ENCODE measurements around the gene CNBD2.
"Not testable (repeated sequence)": the region's sequence is repeated elsewhere in the genome, so short reads cannot be mapped to it uniquely, and the experiment has no call there.

CNBD2 gene

GRCh38 chr20:36063916-36064657 is 95.7 kb downstream of the CNBD2 start:
- no peak for DNase-seq (ENCODE audit: low spot score)

- DNase-seq (ENCODE audit: low spot score) = peak; percentile 93
Measured at GRCh38 chr20:36064658-36065426, 96.5 kb downstream of the CNBD2 start.

GRCh38 chr20:36065427-36065998 is 97.1 kb downstream of the CNBD2 start:
- DNase-seq (ENCODE audit: low spot score) = no peak

- no peak for DNase-seq (ENCODE audit: low spot score)
Measured at GRCh38 chr20:36066777-36067176, 98.4 kb downstream of the CNBD2 start.

GRCh38 chr20:36068526-36068925 is 100.1 kb downstream of the CNBD2 start:
- not testable (repeated sequence) for DNase-seq (ENCODE audit: low spot score)

GRCh38 chr20:36070451-36070850 is 102.1 kb downstream of the CNBD2 start:
- DNase-seq (ENCODE audit: low spot score) = no peak

- no peak for DNase-seq (ENCODE audit: low spot score)
Measured at GRCh38 chr20:36071848-36072247, 103.5 kb downstream of the CNBD2 start.

- no peak for DNase-seq (ENCODE audit: low spot score)
Measured at GRCh38 chr20:36074983-36075382, 106.6 kb downstream of the CNBD2 start.

GRCh38 chr20:36077762-36078161 is 109.4 kb downstream of the CNBD2 start:
- DNase-seq (ENCODE audit: low spot score) = not testable (repeated sequence)

- no peak for DNase-seq (ENCODE audit: low spot score)
Measured at GRCh38 chr20:36079486-36079885, 111.1 kb downstream of the CNBD2 start.

- not testable (repeated sequence) for DNase-seq (ENCODE audit: low spot score)
Measured at GRCh38 chr20:36079984-36080383, 111.6 kb downstream of the CNBD2 start.

Data from CD4-positive, alpha-beta T cell treated with Interleukin-2 at 100 ng/mL for 4 hours (primary cell).